Measurements from ENCODE around the gene DSG3.

DNA sequence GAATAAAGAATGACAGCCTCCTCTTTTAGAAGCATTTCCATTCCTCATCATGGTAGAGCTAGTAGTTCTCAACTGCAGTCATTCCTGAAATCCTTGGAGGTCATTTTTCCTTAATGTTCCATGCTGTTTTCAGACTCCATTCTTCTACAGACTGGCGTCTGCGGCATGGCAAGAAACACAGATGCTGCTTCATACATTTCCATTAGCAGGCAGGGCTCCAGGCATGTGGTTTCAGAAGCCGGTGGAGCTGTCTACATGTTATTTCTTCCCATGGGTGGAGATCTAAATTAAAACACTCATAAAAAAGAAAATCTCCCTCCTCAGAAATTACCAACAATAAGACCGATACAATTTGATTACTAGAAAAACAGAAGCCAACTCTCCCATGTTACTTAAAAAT, 6.0 kb upstream of the DSG3 start:
- TF ChIP-seq, protein P1, sequence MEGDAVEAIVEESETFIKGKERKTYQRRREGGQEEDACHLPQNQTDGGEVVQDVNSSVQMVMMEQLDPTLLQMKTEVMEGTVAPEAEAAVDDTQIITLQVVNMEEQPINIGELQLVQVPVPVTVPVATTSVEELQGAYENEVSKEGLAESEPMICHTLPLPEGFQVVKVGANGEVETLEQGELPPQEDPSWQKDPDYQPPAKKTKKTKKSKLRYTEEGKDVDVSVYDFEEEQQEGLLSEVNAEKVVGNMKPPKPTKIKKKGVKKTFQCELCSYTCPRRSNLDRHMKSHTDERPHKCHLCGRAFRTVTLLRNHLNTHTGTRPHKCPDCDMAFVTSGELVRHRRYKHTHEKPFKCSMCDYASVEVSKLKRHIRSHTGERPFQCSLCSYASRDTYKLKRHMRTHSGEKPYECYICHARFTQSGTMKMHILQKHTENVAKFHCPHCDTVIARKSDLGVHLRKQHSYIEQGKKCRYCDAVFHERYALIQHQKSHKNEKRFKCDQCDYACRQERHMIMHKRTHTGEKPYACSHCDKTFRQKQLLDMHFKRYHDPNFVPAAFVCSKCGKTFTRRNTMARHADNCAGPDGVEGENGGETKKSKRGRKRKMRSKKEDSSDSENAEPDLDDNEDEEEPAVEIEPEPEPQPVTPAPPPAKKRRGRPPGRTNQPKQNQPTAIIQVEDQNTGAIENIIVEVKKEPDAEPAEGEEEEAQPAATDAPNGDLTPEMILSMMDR (IDR thresholded peaks at IDR 0.05) = no peak
- no peak for TF ChIP-seq POLR2A (IDR thresholded peaks at IDR 0.05)

Measured in adrenal gland (tissue), 5 donors.